B cell (primary cell): ENCODE measurements around the gene LUC7L.

Experiments used
- CTCF ChIP-seq: fragments of 200-600 bp; IDR thresholded peaks from one replicate; pipeline ENCODE4 v1.8.0; 2022; ENCODE audit warnings: antibody characterized with exemption, mild to moderate bottlenecking
- EZH2 ChIP-seq: IDR thresholded peaks from 2 replicates; pipeline ENCODE4 v1.6.1; 2012; ENCODE audit warnings: borderline replicate concordance, low read depth, mild to moderate bottlenecking, moderate library complexity, low read length; ENCODE audit not compliant: insufficient read depth, poor library complexity, severe bottlenecking

GRCh38 chr16:154217-155030, 74.8 kb downstream of the LUC7L start:
- TF ChIP-seq CTCF = no peak
- TF ChIP-seq EZH2 = no peak
